ENCODE results near the gene TBCB.
A peak's percentile ranks its signal among the peaks of the same experiment; 100 is the strongest.
"Not testable (repeated sequence)": the region's sequence is repeated elsewhere in the genome, so short reads cannot be mapped to it uniquely, and the experiment has no call there.

TBCB gene

DNA sequence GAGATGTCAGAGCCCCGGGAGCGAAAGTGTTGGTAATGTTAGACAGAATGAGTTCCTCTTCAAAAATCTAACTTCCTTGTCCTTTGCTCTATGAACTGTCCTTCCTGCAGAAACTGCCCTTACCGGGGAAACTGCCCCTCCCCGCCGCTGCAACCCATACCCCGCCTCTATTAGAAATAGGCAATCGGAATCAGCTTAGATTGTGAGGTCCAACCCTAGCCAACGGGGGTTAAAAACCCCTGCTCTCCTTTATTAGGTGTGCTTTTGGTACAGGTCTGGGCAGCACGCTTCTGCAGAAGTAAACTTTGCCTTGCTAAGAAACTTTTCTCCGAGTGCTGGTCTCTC lies 13.1 kb downstream of the TBCB start:
- no peaks in the 10 kb centered on the region for H3K9me2 ChIP-seq (ENCODE audit: low read depth, low read length)
- no peaks in the 10 kb centered on the region for H3F3A ChIP-seq (ENCODE audit: insufficient read depth, low read length)
- H3K4me2 ChIP-seq (ENCODE audit: low read length), result peak overlapping the region; percentile 68
- H3K27ac ChIP-seq (ENCODE audit: low read depth, low read length, poor library complexity, severe bottlenecking), result peak overlapping the region; percentile 81
- H3K4me1 ChIP-seq (ENCODE audit: insufficient read depth, low read length, severe bottlenecking), result peaks cover 21% of the 10 kb centered on the region
- H3K9me3 ChIP-seq (ENCODE audit: low read length), result no peaks in the 10 kb centered on the region
- H3K9ac ChIP-seq (ENCODE audit: low read length), result peak overlapping the region; percentile 67
- H2AFZ ChIP-seq (ENCODE audit: low read length), result peak overlapping the region; percentile 57
- peak overlapping the region; percentile 63 for H3K4me3 ChIP-seq (ENCODE audit: low read depth, low read length, poor library complexity, severe bottlenecking)
- H4K20me1 ChIP-seq (ENCODE audit: insufficient read depth, low read length), result no peaks in the 10 kb centered on the region
- TF ChIP-seq, protein P1, sequence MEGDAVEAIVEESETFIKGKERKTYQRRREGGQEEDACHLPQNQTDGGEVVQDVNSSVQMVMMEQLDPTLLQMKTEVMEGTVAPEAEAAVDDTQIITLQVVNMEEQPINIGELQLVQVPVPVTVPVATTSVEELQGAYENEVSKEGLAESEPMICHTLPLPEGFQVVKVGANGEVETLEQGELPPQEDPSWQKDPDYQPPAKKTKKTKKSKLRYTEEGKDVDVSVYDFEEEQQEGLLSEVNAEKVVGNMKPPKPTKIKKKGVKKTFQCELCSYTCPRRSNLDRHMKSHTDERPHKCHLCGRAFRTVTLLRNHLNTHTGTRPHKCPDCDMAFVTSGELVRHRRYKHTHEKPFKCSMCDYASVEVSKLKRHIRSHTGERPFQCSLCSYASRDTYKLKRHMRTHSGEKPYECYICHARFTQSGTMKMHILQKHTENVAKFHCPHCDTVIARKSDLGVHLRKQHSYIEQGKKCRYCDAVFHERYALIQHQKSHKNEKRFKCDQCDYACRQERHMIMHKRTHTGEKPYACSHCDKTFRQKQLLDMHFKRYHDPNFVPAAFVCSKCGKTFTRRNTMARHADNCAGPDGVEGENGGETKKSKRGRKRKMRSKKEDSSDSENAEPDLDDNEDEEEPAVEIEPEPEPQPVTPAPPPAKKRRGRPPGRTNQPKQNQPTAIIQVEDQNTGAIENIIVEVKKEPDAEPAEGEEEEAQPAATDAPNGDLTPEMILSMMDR (IDR thresholded peaks at IDR 0.05; ENCODE audit: low read length), result no peak
- TF ChIP-seq EZH2 (IDR thresholded peaks at IDR 0.05; ENCODE audit: borderline replicate concordance, low read length), result no peak
- H3K36me3 ChIP-seq (ENCODE audit: insufficient read depth, low read length), result peaks cover 17% of the 10 kb centered on the region
- H3K79me2 ChIP-seq (ENCODE audit: insufficient read depth, low read length), result no peaks in the 10 kb centered on the region
- H3K27me3 ChIP-seq (ENCODE audit: insufficient read depth, low read length), result no peaks in the 10 kb centered on the region

GRCh38 chr19:36131221-36131620 lies 16.0 kb downstream of the TBCB start:
- H3F3A ChIP-seq (ENCODE audit: insufficient read depth, low read length); H3K27me3 ChIP-seq (ENCODE audit: insufficient read depth, low read length); H3K9me2 ChIP-seq (ENCODE audit: low read depth, low read length); H2AFZ ChIP-seq (ENCODE audit: low read length); H3K4me3 ChIP-seq (ENCODE audit: low read depth, low read length, poor library complexity, severe bottlenecking); H3K27ac ChIP-seq (ENCODE audit: low read depth, low read length, poor library complexity, severe bottlenecking); H3K4me2 ChIP-seq (ENCODE audit: low read length); H3K79me2 ChIP-seq (ENCODE audit: insufficient read depth, low read length); H3K36me3 ChIP-seq (ENCODE audit: insufficient read depth, low read length); H3K9ac ChIP-seq (ENCODE audit: low read length); H4K20me1 ChIP-seq (ENCODE audit: insufficient read depth, low read length); H3K9me3 ChIP-seq (ENCODE audit: low read length): not testable (repeated sequence)
- peaks cover 22% of the 10 kb centered on the region for H3K4me1 ChIP-seq (ENCODE audit: insufficient read depth, low read length, severe bottlenecking)

DNA sequence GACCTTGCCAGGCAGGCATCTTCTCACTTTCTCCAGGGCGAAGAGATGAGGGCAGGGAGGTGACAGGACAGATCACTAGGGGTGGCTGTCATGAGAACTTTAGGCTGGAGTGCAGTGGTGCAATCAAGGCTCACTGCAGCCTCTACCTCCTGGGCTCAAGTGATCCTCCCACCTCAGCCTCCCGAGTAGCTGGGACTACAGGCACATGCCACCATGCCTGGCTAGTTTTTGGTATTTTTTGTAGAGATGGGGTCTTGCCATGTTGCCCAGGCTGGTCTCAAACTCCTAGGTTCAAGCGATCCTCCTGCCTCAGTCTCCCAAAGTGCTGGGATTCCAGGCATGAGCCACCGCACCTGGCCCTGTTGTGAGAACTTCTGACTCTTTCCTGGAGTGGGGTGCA lies 19.6 kb downstream of the TBCB start:
- not testable (repeated sequence) for H3K27ac ChIP-seq (ENCODE audit: low read depth, low read length, poor library complexity, severe bottlenecking); H3K79me2 ChIP-seq (ENCODE audit: insufficient read depth, low read length); H3F3A ChIP-seq (ENCODE audit: insufficient read depth, low read length); H4K20me1 ChIP-seq (ENCODE audit: insufficient read depth, low read length); H3K4me3 ChIP-seq (ENCODE audit: low read depth, low read length, poor library complexity, severe bottlenecking); H3K9ac ChIP-seq (ENCODE audit: low read length); H3K27me3 ChIP-seq (ENCODE audit: insufficient read depth, low read length); H3K36me3 ChIP-seq (ENCODE audit: insufficient read depth, low read length); H2AFZ ChIP-seq (ENCODE audit: low read length); H3K9me3 ChIP-seq (ENCODE audit: low read length); H3K9me2 ChIP-seq (ENCODE audit: low read depth, low read length); H3K4me2 ChIP-seq (ENCODE audit: low read length)
- peaks cover 24% of the 10 kb centered on the region for H3K4me1 ChIP-seq (ENCODE audit: insufficient read depth, low read length, severe bottlenecking)

DNA sequence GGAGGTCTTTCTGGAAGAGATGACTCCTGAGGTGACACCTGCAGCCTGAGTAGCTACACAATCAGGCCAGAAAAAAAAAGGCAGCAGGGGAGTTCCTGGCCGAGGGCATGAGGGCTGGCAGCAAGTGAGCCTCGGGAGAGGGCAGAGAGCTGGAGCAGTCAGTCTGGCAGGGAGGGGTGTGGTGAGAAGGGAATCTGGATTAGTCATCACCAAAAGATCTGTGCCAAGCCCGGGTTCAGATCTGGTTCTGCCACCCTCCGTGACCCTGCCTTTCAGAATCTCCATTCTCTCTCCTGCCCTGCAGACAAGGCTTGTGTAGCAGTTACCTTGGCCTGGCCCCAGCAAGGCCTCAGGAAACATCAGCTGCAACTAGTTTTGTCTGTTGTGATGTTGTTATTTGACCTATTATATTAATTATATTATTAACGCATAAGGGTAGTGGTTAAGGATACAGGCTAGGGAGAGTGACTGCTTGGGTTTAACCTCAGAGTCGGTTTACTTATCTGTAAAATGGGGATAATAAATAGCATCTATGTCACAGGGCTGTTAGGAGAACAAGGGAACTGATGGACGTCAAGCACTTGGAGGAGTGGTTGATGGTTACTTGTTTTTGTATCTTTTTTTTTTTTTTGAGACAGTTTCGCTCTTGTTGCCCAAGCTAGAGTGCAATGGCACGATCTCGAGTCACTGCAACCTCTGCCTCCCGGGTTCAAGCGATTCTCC lies 21.9 kb downstream of the TBCB start:
- no peaks in the 10 kb centered on the region for H3K27me3 ChIP-seq (ENCODE audit: insufficient read depth, low read length)
- H3K9ac ChIP-seq (ENCODE audit: low read length), result peak overlapping the region; percentile 44; the same call in 1 of the 2 replicates
- H3K27ac ChIP-seq (ENCODE audit: low read depth, low read length, poor library complexity, severe bottlenecking), result peak overlapping the region; percentile 40
- H3F3A ChIP-seq (ENCODE audit: insufficient read depth, low read length), result no peaks in the 10 kb centered on the region
- peak overlapping the region; percentile 12 for H3K4me3 ChIP-seq (ENCODE audit: low read depth, low read length, poor library complexity, severe bottlenecking)
- H3K79me2 ChIP-seq (ENCODE audit: insufficient read depth, low read length), result no peaks in the 10 kb centered on the region
- no peaks in the 10 kb centered on the region for H3K9me2 ChIP-seq (ENCODE audit: low read depth, low read length)
- H3K9me3 ChIP-seq (ENCODE audit: low read length), result no peaks in the 10 kb centered on the region
- no peak for TF ChIP-seq EZH2 (IDR thresholded peaks at IDR 0.05; ENCODE audit: borderline replicate concordance, low read length)
- TF ChIP-seq, protein P1 (IDR thresholded peaks at IDR 0.05; ENCODE audit: low read length), result no peak
- peak overlapping the region; percentile 58 for H3K4me2 ChIP-seq (ENCODE audit: low read length)
- peak overlapping the region; percentile 76; the same call in 1 of the 2 replicates for H2AFZ ChIP-seq (ENCODE audit: low read length)
- peaks cover 22% of the 10 kb centered on the region for H3K4me1 ChIP-seq (ENCODE audit: insufficient read depth, low read length, severe bottlenecking)
- H4K20me1 ChIP-seq (ENCODE audit: insufficient read depth, low read length), result no peaks in the 10 kb centered on the region
- peaks cover 4% of the 10 kb centered on the region; the same call in 1 of the 2 replicates for H3K36me3 ChIP-seq (ENCODE audit: insufficient read depth, low read length)
